ENCODE results near the gene PEX10. TPM values are rescaled to one million over a fixed set of nuclear protein-coding genes. Genes with fewer than 3 reads are reported as not detected.

Gene PEX10
- total RNA-seq, 2 donors from 2014 or later: 12.1 to 27.9 TPM

DNA sequence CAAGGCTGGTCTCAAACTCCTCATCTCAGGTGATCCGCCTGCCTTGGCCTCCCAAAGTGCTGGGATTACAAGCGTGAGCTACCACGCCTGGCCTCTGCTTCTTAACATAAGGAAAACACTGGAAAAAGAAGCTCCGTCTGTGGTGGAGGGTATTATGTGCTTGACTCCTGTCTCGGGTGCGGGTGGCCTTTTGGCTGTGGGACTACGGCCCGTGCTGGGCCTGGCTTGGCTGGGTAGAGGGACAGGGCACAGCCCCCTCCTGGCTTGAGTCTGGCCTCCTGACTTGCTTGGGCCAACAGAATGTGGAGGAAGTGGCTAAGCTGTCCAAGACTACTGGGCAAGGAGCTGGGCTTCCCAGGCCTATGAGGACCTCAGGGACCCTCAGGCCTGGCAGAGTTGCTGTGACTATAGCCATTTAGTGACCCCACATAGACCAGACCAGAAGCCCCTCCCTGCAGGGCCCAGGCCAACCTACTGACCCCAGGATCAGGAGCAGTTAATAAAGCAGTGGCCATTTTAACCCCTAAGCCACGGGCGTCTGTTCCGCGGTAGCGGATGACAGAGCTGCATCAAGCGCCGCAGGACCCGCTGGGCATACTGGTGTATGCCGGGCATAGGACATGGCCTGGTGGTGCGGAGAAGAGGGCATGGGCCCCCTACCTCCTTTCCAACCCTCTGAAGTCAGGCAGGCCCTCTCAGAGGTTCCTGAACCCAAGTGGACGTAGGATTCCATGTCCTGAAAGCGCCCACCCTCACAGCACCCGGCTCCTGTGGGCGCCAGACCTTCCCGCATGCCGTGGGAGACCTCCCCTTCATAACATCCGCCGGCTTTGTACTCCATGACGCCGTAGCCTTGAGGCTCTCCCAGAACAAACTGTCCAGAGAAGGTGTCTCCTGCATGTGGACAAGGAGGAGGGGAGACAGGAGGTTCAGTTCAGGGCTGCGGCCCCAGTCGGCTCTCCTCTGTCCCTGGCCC lies 25.4 kb downstream of the PEX10 start:
- Histone ChIP-seq H3K4me1 (ENCODE audit: control insufficient read depth in 1 of 2, low read depth in 2 of 2) (peaks cover 0 to 12% of the 10 kb centered on the region in 2 donors), H3K9me3 (no peaks in the 10 kb centered on the region), H3K27ac (no peak overlapping the region), H3K4me3 (no peak overlapping the region), H3K27me3 (replicated peaks; ENCODE audit: insufficient read depth) (no peaks in the 10 kb centered on the region), H3K36me3 (no peaks in the 10 kb centered on the region)
- DNase-seq (ENCODE audit: low spot score) (no peak), ATAC-seq (ENCODE audit: insufficient number of reproducible peaks, low FRiP score, low read depth) (no peak)
- TF ChIP-seq, protein P1, sequence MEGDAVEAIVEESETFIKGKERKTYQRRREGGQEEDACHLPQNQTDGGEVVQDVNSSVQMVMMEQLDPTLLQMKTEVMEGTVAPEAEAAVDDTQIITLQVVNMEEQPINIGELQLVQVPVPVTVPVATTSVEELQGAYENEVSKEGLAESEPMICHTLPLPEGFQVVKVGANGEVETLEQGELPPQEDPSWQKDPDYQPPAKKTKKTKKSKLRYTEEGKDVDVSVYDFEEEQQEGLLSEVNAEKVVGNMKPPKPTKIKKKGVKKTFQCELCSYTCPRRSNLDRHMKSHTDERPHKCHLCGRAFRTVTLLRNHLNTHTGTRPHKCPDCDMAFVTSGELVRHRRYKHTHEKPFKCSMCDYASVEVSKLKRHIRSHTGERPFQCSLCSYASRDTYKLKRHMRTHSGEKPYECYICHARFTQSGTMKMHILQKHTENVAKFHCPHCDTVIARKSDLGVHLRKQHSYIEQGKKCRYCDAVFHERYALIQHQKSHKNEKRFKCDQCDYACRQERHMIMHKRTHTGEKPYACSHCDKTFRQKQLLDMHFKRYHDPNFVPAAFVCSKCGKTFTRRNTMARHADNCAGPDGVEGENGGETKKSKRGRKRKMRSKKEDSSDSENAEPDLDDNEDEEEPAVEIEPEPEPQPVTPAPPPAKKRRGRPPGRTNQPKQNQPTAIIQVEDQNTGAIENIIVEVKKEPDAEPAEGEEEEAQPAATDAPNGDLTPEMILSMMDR (IDR thresholded peaks at IDR 0.05): no peak

DNA sequence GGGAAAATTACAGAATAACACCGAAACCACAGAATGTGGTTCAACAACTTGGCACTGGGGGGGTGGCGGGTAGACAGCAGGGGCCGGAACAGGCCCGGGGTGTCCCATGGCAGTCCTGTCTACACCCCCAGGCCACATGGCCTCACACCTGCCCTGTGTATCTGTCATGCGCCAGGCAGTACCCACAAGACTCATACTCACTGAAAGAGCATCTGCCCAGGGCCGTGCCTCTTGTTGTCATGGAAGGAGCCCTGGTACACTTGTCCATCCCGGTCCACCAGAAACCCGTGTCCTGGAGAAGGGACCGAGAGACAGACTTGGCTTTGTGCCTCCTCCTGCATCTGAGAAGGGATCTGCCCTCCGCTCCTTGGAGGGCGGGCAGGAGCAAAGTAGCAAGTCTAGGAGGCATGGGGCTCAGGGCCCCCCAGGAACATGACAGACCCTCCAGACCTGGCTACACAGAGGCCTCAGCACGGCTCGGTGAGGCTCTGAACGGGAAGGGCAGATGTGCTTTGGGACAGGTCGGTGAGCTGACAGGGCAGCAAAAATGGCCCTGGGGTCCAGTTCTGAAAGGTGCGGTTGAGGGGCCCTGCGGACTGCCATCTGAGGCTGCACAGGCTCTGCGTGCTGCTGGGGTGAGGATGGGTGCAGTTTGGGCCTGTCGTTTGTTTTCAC lies 26.6 kb downstream of the PEX10 start:
- Histone ChIP-seq H3K4me3 (no peak overlapping the region), H3K36me3 (no peaks in the 10 kb centered on the region), H3K27ac (no peak overlapping the region), H3K9me3 (no peaks in the 10 kb centered on the region), H3K27me3 (replicated peaks; ENCODE audit: insufficient read depth) (no peaks in the 10 kb centered on the region), H3K4me1 (ENCODE audit: control insufficient read depth in 1 of 2, low read depth in 2 of 2) (peaks cover 3 to 17% of the 10 kb centered on the region in 2 donors)
- ATAC-seq (ENCODE audit: insufficient number of reproducible peaks, low FRiP score, low read depth): no peak
- no peak for DNase-seq (ENCODE audit: low spot score)
- TF ChIP-seq, protein P1 (IDR thresholded peaks at IDR 0.05): no peak

- Histone ChIP-seq H3K4me3 (no peak overlapping the region), H3K27ac (no peak overlapping the region), H3K4me1 (ENCODE audit: control insufficient read depth in 1 of 2, low read depth in 2 of 2) (peaks cover 3 to 12% of the 10 kb centered on the region in 2 donors), H3K27me3 (replicated peaks; ENCODE audit: insufficient read depth) (no peaks in the 10 kb centered on the region), H3K36me3 (no peaks in the 10 kb centered on the region), H3K9me3 (no peaks in the 10 kb centered on the region)
- DNase-seq (ENCODE audit: low spot score): no peak
- TF ChIP-seq, protein P1 (IDR thresholded peaks at IDR 0.05): no peak
- no peak for ATAC-seq (ENCODE audit: insufficient number of reproducible peaks, low FRiP score, low read depth)
Observed at GRCh38 chr1:2384941-2385481, 27.4 kb downstream of the PEX10 start.

DNA sequence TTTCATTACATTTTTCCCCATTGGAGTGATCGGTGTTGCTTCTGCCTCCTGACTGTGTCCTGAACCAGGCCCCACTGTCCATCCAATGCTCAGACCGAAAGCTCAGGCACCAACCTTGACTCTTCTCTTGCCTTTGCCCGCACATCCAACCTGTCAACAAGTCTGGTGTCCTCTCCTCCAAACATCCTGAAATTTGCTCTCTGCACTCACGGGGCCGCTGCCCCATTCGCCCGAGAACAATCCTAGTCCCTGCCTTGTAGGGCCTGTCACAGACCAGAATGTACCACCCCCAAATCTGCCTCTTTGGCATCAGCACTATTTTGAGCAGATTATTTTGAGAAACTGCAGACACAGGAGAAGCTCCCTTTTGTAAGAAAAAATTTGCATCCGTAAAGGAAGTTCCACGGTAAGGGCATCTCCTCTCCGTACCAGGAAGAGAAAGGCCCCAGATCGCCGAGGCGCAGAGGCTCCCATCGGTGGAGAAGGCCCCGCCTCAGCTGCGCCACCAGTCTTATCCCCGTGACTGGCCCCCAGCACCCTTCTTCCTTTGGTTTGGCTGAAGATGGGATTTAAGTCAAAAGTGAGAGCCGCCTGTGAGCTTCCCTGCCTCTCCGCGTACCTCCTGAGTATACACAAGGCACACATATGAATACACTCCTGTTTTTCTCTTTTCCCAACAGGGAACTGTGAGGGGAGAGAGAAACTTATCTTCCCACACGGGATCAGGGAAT lies 28.1 kb downstream of the PEX10 start:
- DNase-seq (ENCODE audit: low spot score) (no peak), ATAC-seq (ENCODE audit: insufficient number of reproducible peaks, low FRiP score, low read depth) (no peak)
- H3K27ac ChIP-seq: no peak overlapping the region
- H3K27me3 ChIP-seq (replicated peaks; ENCODE audit: insufficient read depth): no peaks in the 10 kb centered on the region
- H3K4me1 ChIP-seq (ENCODE audit: control insufficient read depth in 1 of 2, low read depth in 2 of 2): peaks cover 3 to 12% of the 10 kb centered on the region in 2 donors
- H3K36me3 ChIP-seq: no peaks in the 10 kb centered on the region
- no peak overlapping the region for H3K4me3 ChIP-seq
- no peaks in the 10 kb centered on the region for H3K9me3 ChIP-seq
- TF ChIP-seq, protein P1 (IDR thresholded peaks at IDR 0.05): no peak

All from thoracic aorta (tissue), 2 donors.